NCI-H345 (cell line): ENCODE results near the gene YBX1.
"Not testable (repeated sequence)": the region's sequence is repeated elsewhere in the genome, so short reads cannot be mapped to it uniquely, and the experiment has no call there.

Experiments
- DNase-seq: peaks from one replicate; lab custom pipeline; 2025; lab: John Stamatoyannopoulos, UW

Gene YBX1

GRCh38 chr1:42689912-42690311, 7.7 kb downstream of the YBX1 start:
- DNase-seq: no peak

- no peak for DNase-seq
These were observed 8.4 kb downstream of the YBX1 start for GRCh38 chr1:42690477-42691156.

GRCh38 chr1:42691157-42691498, 8.9 kb downstream of the YBX1 start:
- DNase-seq: no peak

GRCh38 chr1:42692461-42692860, 10.2 kb downstream of the YBX1 start:
- no peak for DNase-seq

- DNase-seq: no peak
These were observed 10.7 kb downstream of the YBX1 start for GRCh38 chr1:42692911-42693310.

- no peak for DNase-seq
These were observed 16.0 kb downstream of the YBX1 start for GRCh38 chr1:42698081-42698813.

GRCh38 chr1:42700006-42700405, 17.8 kb downstream of the YBX1 start:
- DNase-seq: no peak

GRCh38 chr1:42703888-42704464, 21.8 kb downstream of the YBX1 start:
- DNase-seq: no peak

- not testable (repeated sequence) for DNase-seq
These were observed 30.6 kb downstream of the YBX1 start for GRCh38 chr1:42712808-42713207.

GRCh38 chr1:42713293-42713692, 31.1 kb downstream of the YBX1 start:
- DNase-seq: no peak

- DNase-seq: not testable (repeated sequence)
These were observed 32.2 kb downstream of the YBX1 start for GRCh38 chr1:42714441-42714840.

GRCh38 chr1:42720868-42721267, 38.6 kb downstream of the YBX1 start:
- no peak for DNase-seq

GRCh38 chr1:42721926-42722325, 39.7 kb downstream of the YBX1 start:
- no peak for DNase-seq

GRCh38 chr1:42722403-42722802, 40.2 kb downstream of the YBX1 start:
- DNase-seq: not testable (repeated sequence)

GRCh38 chr1:42723511-42723910, 41.3 kb downstream of the YBX1 start:
- no peak for DNase-seq

GRCh38 chr1:42725820-42726219, 43.6 kb downstream of the YBX1 start:
- not testable (repeated sequence) for DNase-seq

GRCh38 chr1:42730002-42730401, 47.8 kb downstream of the YBX1 start:
- DNase-seq: no peak

- no peak for DNase-seq
These were observed 48.8 kb downstream of the YBX1 start for GRCh38 chr1:42730988-42731387.

- no peak for DNase-seq
These were observed 49.4 kb downstream of the YBX1 start for GRCh38 chr1:42731585-42731984.

GRCh38 chr1:42732126-42732680, 50.0 kb downstream of the YBX1 start:
- DNase-seq: no peak

GRCh38 chr1:42733415-42734200, 51.4 kb downstream of the YBX1 start:
- no peak for DNase-seq
